K562 (cell line): ENCODE measurements around the gene LMLN. TPM values are rescaled to one million over a fixed set of nuclear protein-coding genes. Genes with fewer than 3 reads are reported as not detected.
A peak's percentile ranks its signal among the peaks of the same experiment; 100 is the strongest.

Experiments used
- ATAC-seq: fragments of 200-7000 bp; cut with Tn5 transposase; 3 replicates; pipeline ENCODE4 v1.9.1; 2020; ENCODE audit warnings: moderate library complexity
- BruUV-seq: library from RNA; stranded (reverse); fragments of 400-500 nt; replicated peaks from 2 replicates; lab custom pipeline; 2021; lab: Mats Ljungman, UMichigan
- CTCF ChIA-PET: fragments of 300-600 bp; formaldehyde crosslinking; extraction: SDS; loops from one replicate; lab custom pipeline; 2021; ENCODE audit warnings: low intra/inter-chr PET ratio; lab: Yijun Ruan, JAX
- POLR2A ChIA-PET: fragments of 300-600, 350-650 bp; sonication (Branson Sonifier 250); formaldehyde crosslinking; extraction: SDS; loops from one replicate; lab custom pipeline; 2021; ENCODE audit warnings: antibody characterized with exemption, inconsistent platforms; lab: Yijun Ruan, JAX
- DNase-seq, 4 experiments: peaks; one replicate each; pipeline versions ENCODE4 v3.0.0 to v3.0.0-alpha.2; 2011 to 2018; ENCODE audit warnings: low spot score in 3 of 4, mixed read lengths in 3 of 4; ENCODE audit errors: extremely low read depth in 1 of 4
- FAIRE-seq: peaks from 2 replicates; lab custom pipeline; 2011; peaks lifted over from hg19 to GRCh38; lab: Jason Lieb, UNC
- H2AFZ ChIP-seq: 2 replicates; pipeline ENCODE4 v1.6.0; 2011; ENCODE audit warnings: low read depth, low read length, control low read depth, inconsistent platforms
- H3K27ac ChIP-seq: fragments of 200-600 bp; 3 replicates; pipeline ENCODE4 v1.8.0; 2011; ENCODE audit warnings: low read depth, mild to moderate bottlenecking, control low read depth, inconsistent platforms, low read length, moderate library complexity, mixed read lengths; ENCODE audit errors: extremely low read depth
- H3K27me3 ChIP-seq, 2 experiments: fragments of 300-600 bp in 1 of 2; 2 replicates in 1 of 2; 3 replicates in 1 of 2; pipeline versions ENCODE4 v1.6.0 to v1.8.0; 2011; ENCODE audit warnings: inconsistent platforms in 2 of 2, low read length in 2 of 2, mild to moderate bottlenecking in 1 of 2, mixed read lengths in 1 of 2, moderate library complexity in 1 of 2; ENCODE audit not compliant: control insufficient read depth in 2 of 2, insufficient read depth in 2 of 2
- H3K36me3 ChIP-seq: fragments of 300-600 bp; 3 replicates; pipeline ENCODE4 v1.8.0; 2011; ENCODE audit warnings: mild to moderate bottlenecking, low read length, inconsistent platforms; ENCODE audit not compliant: control insufficient read depth, insufficient read depth
- H3K4me1 ChIP-seq, 2 experiments: fragments of 200-600 bp in 1 of 2; replicated peaks in 1 of 2; 2 replicates in 1 of 2; 3 replicates in 1 of 2; pipeline versions ENCODE4 v1.5.1 to v1.8.0; 2011; ENCODE audit warnings: inconsistent platforms in 2 of 2, low read length in 2 of 2, mild to moderate bottlenecking in 1 of 2, mixed read lengths in 1 of 2, moderate library complexity in 1 of 2; ENCODE audit not compliant: control insufficient read depth in 2 of 2, insufficient read depth in 2 of 2
- H3K4me2 ChIP-seq: 2 replicates; pipeline ENCODE4 v1.6.1; 2011; ENCODE audit warnings: low read length, control low read depth, inconsistent platforms, mixed read lengths; ENCODE audit not compliant: insufficient read depth
- H3K4me3 ChIP-seq: fragments of 200-600 bp; sonication (generic), shearing (Covaris generic); 2 replicates; pipeline ENCODE4 v1.5.1; 2016; ENCODE audit warnings: control low read depth, inconsistent platforms
- H3K79me2 ChIP-seq: fragments of 200-600 bp; 3 replicates; pipeline ENCODE4 v1.8.0; 2011; ENCODE audit warnings: low read length, inconsistent platforms; ENCODE audit not compliant: control insufficient read depth, insufficient read depth
- H3K9ac ChIP-seq, 2 experiments: 2 replicates each; pipeline versions ENCODE4 v1.6.0 to v1.6.1; 2011; ENCODE audit warnings: low read depth in 2 of 2, low read length in 2 of 2, control low read depth in 1 of 2, inconsistent platforms in 1 of 2, mild to moderate bottlenecking in 1 of 2, mixed read lengths in 1 of 2; ENCODE audit not compliant: insufficient read depth in 1 of 2
- H3K9me1 ChIP-seq: one replicate; pipeline ENCODE4 v1.6.0; 2011; ENCODE audit warnings: inconsistent platforms, mild to moderate bottlenecking, low read length, moderate library complexity; ENCODE audit not compliant: control insufficient read depth, insufficient read depth
- H3K9me3 ChIP-seq: replicated peaks from 2 replicates; pipeline ENCODE4 v1.5.1; 2011; ENCODE audit warnings: low read depth, low read length, inconsistent platforms; ENCODE audit not compliant: control insufficient read depth, insufficient read depth
- H4K20me1 ChIP-seq: replicated peaks from 2 replicates; pipeline ENCODE4 v1.6.1; 2011; ENCODE audit warnings: low read length, inconsistent platforms, mixed read lengths; ENCODE audit not compliant: control insufficient read depth, insufficient read depth
- ARID2 ChIP-seq: fragments of 450-650 bp; IDR thresholded peaks from 2 replicates; pipeline ENCODE4 v1.6.1; 2017; ENCODE audit warnings: antibody characterized with exemption, mild to moderate bottlenecking
- BACH1 ChIP-seq: fragments of 200-800 bp; sonication (Bioruptor generic); IDR thresholded peaks from 2 replicates; pipeline ENCODE4 v1.6.1; 2016; ENCODE audit warnings: missing genetic modification characterization, missing compliant biosample characterization
- BRF2 ChIP-seq: IDR thresholded peaks from 3 replicates; pipeline ENCODE4 v1.6.1; 2011; ENCODE audit warnings: borderline replicate concordance, mild to moderate bottlenecking; ENCODE audit not compliant: insufficient read length, insufficient read depth
- CCAR2 ChIP-seq: fragments of 200-400 bp; formaldehyde crosslinking; IDR thresholded peaks from 2 replicates; pipeline ENCODE4 v1.6.1; 2017; ENCODE audit warnings: mild to moderate bottlenecking, low read depth, low read length
- CHD2 ChIP-seq: IDR thresholded peaks from 2 replicates; pipeline ENCODE4 v1.6.1; 2011; ENCODE audit warnings: low read depth, low read length
- CREB1 ChIP-seq, 2 experiments: sonication (generic) in 1 of 2; formaldehyde crosslinking in 1 of 2; IDR thresholded peaks; 2 replicates each; pipeline versions ENCODE4 v1.6.1 to v1.8.0; 2012 to 2022; ENCODE audit warnings: inconsistent platforms in 1 of 2, mild to moderate bottlenecking in 1 of 2, missing genetic modification reagents in 1 of 2, moderate library complexity in 1 of 2
- FOXJ3 ChIP-seq: sonication (generic); formaldehyde crosslinking; IDR thresholded peaks from 2 replicates; pipeline ENCODE4 v1.4.0; 2020; ENCODE audit warnings: mild to moderate bottlenecking, missing genetic modification reagents
- GTF2F1 ChIP-seq: IDR thresholded peaks from 2 replicates; pipeline ENCODE4 v1.6.1; 2011; ENCODE audit warnings: low read depth, low read length, improper control_type of control experiment
- KLF13 ChIP-seq: fragments of 450-650 bp; IDR thresholded peaks from 2 replicates; pipeline ENCODE4 v1.6.1; 2016; ENCODE audit warnings: missing genetic modification characterization, low read depth, mild to moderate bottlenecking, missing compliant biosample characterization, moderate library complexity, borderline replicate concordance
- LEF1 ChIP-seq: fragments of 450-650 bp; IDR thresholded peaks from 2 replicates; pipeline ENCODE4 v1.6.1; 2016; ENCODE audit warnings: mild to moderate bottlenecking
- NR3C1 ChIP-seq: sonication (generic); formaldehyde crosslinking; IDR thresholded peaks from 2 replicates; pipeline ENCODE4 v1.8.1; 2022; ENCODE audit warnings: missing genetic modification reagents
- ZFP36 ChIP-seq: fragments of 150-350 bp; IDR thresholded peaks from 2 replicates; pipeline ENCODE4 v1.6.1; 2018; ENCODE audit warnings: low read length, low read depth; ENCODE audit not compliant: partially characterized antibody
- WGBS: fragments of 100-300 bp; shearing (Covaris generic); methylation state at CpG from one replicate; pipeline ENCODE4 v1.1.6; 2016; ENCODE audit warnings: low coverage, mixed read lengths; ENCODE audit not compliant: insufficient coverage; ENCODE audit errors: missing lambda C conversion rate; 5-methylcytosine and 5-hydroxymethylcytosine counted together
- in situ Hi-C: fragments of 300-500 bp; cut with MboI; formaldehyde crosslinking; loops from 4 replicates; pipeline ENCODE4 v1.15.0; 2018; ENCODE audit warnings: inconsistent platforms, mixed read lengths
- intact Hi-C: fragments of 100-400 bp; cut with micrococcal nuclease; formaldehyde crosslinking; loops from 2 replicates; pipeline ENCODE4 v1.14.2; 2022
- polyA plus RNA-seq, 8 experiments: library from polyadenylated mRNA; depleted of rRNA in 4 of 8; stranded (reverse) in 5 of 8; unstranded in 3 of 8; fragments of >200 nt; fragmentation: Nextera tagmentation in 2 of 8; fragmentation: Illumina TruSeq in 1 of 8; extraction: Ambion mirVana in 2 of 8; extraction: Trizol in 1 of 8; gene quantifications; 2 replicates each; pipeline versions ENCODE4 v1.2.1 to v1.2.3, GENCODE V29; 2011 to 2014; ENCODE audit warnings: inconsistent platforms in 1 of 8, missing spikeins in 1 of 8
- total RNA-seq, 7 experiments: library from RNA; depleted of rRNA in 6 of 7; stranded (reverse); fragments of >200 nt in 6 of 7; fragmentation: Illumina TruSeq in 2 of 7; extraction: Trizol in 2 of 7; gene quantifications; 2 replicates each; pipeline versions ENCODE4 v1.2.1 to v1.2.3, GENCODE V29; 2011 to 2021; ENCODE audit warnings: low replicate concordance in 1 of 7

LMLN gene
- total and polyA plus RNA-seq, 9 of the 15 experiments (the other 6 are each of a cell fraction or from before 2014, with no cell fraction given): 2.2 to 15.9 (median 6.9) TPM

GRCh38 chr3:197912741-197913476, 47.1 kb upstream of the LMLN start:
- ATAC-seq: no peak; the same call in 2 of the 3 replicates
- 66% methylated on average over 32 of the region's 33 CpGs for WGBS
- intact Hi-C loops: no loop called here

More at GRCh38 chr3:197912741-197913476, 47.1 kb upstream of the LMLN start:
- no peaks in the 10 kb centered on the region for H4K20me1 ChIP-seq
- FAIRE-seq: peak; percentile 44
- CTCF ChIA-PET: interaction anchor here (0.6 kb wide), 1 partner anchor 110 kb away, joined by 4 read pairs; no protein-coding TSS in a partner anchor
- H3K9me1 ChIP-seq: no peaks in the 10 kb centered on the region
- no peaks in the 10 kb centered on the region for H3K27me3 ChIP-seq
- in situ Hi-C loops: no loop called here
- peak overlapping the region in 1 of 2 experiments; percentile 37; a peak in 2 of 4 replicates for H3K9ac ChIP-seq
- POLR2A ChIA-PET: interaction anchor here (1.1 kb wide), 1 partner anchor 40 kb away, joined by 4 read pairs; no protein-coding TSS in a partner anchor
- H3K9me3 ChIP-seq: 0 out of 2 replicates have a peak, but pooled peaks cover 1% of the 10 kb centered on the region
- BruUV-seq: no TSS peak
- H3K4me2 ChIP-seq: no peak overlapping the region
- H2AFZ ChIP-seq: peak overlapping the region; percentile 51
- peaks cover 0 to 6% of the 10 kb centered on the region in 2 experiments; a peak in 2 of 5 replicates for H3K4me1 ChIP-seq
- H3K36me3 ChIP-seq: no peaks in the 10 kb centered on the region
- no peaks in the 10 kb centered on the region for H3K79me2 ChIP-seq
- no peak overlapping the region for H3K27ac ChIP-seq
- no peak overlapping the region for H3K4me3 ChIP-seq
- no peak for TF ChIP-seq ZFP36
- no peak for TF ChIP-seq BRF2
- TF ChIP-seq FOXJ3 (CRISPR knock-in tag): no peak
- TF ChIP-seq GTF2F1: no peak
- no peak for TF ChIP-seq LEF1
- no peak for TF ChIP-seq KLF13
- TF ChIP-seq BACH1 (tag): no peak
- TF ChIP-seq CCAR2: no peak
- no peak for TF ChIP-seq NR3C1 (CRISPR knock-in tag)
- TF ChIP-seq CREB1 (IDR thresholded peaks at IDR 0.05): no peak
- TF ChIP-seq CREB1 (CRISPR knock-in tag; IDR thresholded peaks at IDR 0.05): no peak
- no peak for TF ChIP-seq ARID2
- TF ChIP-seq CHD2: no peak
- DNase-seq: no peak
